Activated T-cell treated with anti-CD3 and anti-CD28 coated beads, Interleukin-2, amount 50 U/mL, for 4 hours (primary cell): Measurements from ENCODE around the gene GDF7. TPM values are rescaled to one million over a fixed set of nuclear protein-coding genes. Genes with fewer than 3 reads are reported as not detected.
A peak's percentile ranks its signal among the peaks of the same experiment; 100 is the strongest.

ENCODE experiments used
- ATAC-seq, 2 donors: fragments of 200-7000 bp; cut with Tn5 transposase; one replicate each; pipeline ENCODE4 v1.10.0; 2021
- DNase-seq: peaks from one replicate; pipeline ENCODE4 v3.0.0-alpha.2; 2020
- H3K27me3 Mint-ChIP-seq: one replicate; pipeline ENCODE4 v1.8.0; 2021; ENCODE audit warnings: low read depth, mixed read lengths
- H3K36me3 Mint-ChIP-seq: one replicate; pipeline ENCODE4 v1.8.0; 2022; ENCODE audit warnings: mixed read lengths; ENCODE audit not compliant: insufficient read depth
- H3K4me1 Mint-ChIP-seq: one replicate; pipeline ENCODE4 v1.8.0; 2021; ENCODE audit warnings: low read depth, mixed read lengths
- H3K4me3 Mint-ChIP-seq: one replicate; pipeline ENCODE4 v1.8.0; 2021; ENCODE audit warnings: mild to moderate bottlenecking, moderate library complexity, mixed read lengths
- H3K9me3 Mint-ChIP-seq: one replicate; pipeline ENCODE4 v1.8.0; 2021; ENCODE audit warnings: mixed read lengths
- total RNA-seq, 3 donors: library from RNA; stranded (reverse); gene quantifications; one replicate each; pipeline ENCODE4 v1.2.1, GENCODE V29; 2021

GDF7 gene
- total RNA-seq = under 1 TPM in 2 of 3 donors, not detected in 1; 0.03 to 0.05 TPM

GRCh38 chr2:20666304-20667150, at the start of gene GDF7:
GDF7 (plus strand) TSS chr2:20667144; CDS start chr2:20667240, 96 bp downstream.
- Mint-ChIP-seq H3K4me1 (peaks cover 15% of the 10 kb centered on the region), H3K36me3 (no peaks in the 10 kb centered on the region), H3K27me3 (peaks cover 73% of the 10 kb centered on the region), H3K9me3 (no peaks in the 10 kb centered on the region), H3K4me3 (peak within 1 kb of the TSS; percentile 75)
- no peak for DNase-seq
- ATAC-seq = peak; percentile 19 to 32

DNA sequence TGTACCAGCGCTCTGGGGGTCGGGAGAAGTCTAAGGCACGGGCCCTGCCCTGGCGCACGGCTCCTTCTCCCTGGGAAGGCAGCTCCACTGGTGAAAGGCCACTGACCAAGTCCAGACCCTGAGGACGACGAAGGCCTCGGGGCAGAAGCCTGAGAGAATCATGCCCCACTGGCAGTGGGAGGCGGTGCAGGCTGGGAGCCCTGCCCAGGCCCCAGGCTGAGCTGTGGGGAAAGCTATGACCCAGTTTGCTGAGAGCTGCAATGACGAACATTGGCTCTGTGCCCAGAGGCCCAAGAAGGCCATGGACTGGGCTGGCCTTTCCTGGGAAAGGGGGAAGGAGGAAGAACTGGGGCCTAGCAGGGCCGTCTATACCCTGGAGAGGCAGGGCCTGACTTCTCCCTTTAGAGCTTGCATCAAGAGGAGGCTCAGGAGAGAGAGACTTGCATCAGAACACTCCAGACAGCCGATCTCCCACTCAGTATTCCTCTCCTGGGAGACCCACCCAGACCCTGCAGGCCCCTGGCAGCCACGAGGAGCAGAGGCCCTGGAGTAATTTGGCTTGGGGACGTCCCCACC, 49.0 kb upstream of the GDF7 start:
- no peaks in the 10 kb centered on the region for H3K9me3 Mint-ChIP-seq
- no peaks in the 10 kb centered on the region for H3K27me3 Mint-ChIP-seq
- DNase-seq = no peak
- peaks cover 15% of the 10 kb centered on the region for H3K36me3 Mint-ChIP-seq
- no peak overlapping the region for H3K4me3 Mint-ChIP-seq
- peak in 1 of 2 donors; percentile 23 for ATAC-seq
- no peaks in the 10 kb centered on the region for H3K4me1 Mint-ChIP-seq

- Mint-ChIP-seq H3K9me3 (no peaks in the 10 kb centered on the region), H3K4me3 (no peak overlapping the region), H3K4me1 (no peaks in the 10 kb centered on the region), H3K27me3 (no peaks in the 10 kb centered on the region), H3K36me3 (peaks cover 15% of the 10 kb centered on the region)
- DNase-seq = no peak
- no peak for ATAC-seq
Measured at GRCh38 chr2:20618468-20618885, 48.5 kb upstream of the GDF7 start.

- DNase-seq = no peak
Measured at GRCh38 chr2:20618886-20619521, 47.9 kb upstream of the GDF7 start.

DNA sequence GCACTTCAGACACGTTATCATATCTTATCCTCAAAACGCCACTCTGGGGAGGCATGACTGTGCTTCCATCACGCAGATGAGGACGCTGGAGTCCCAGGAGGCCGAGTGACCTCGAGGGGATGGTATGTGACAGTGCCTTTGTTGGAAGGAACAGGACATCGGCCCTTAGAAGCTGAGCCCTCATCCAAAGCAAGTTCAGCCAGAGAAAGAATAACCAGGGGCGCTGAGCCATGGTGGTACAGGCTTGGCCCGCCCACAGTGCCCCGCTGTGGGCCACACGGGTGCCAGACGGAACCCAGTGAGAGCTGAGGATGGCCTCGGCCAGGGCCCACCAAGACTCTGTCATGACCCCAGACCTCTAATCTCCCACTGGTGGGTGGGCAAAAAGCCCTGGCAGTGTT, 47.3 kb upstream of the GDF7 start:
- Mint-ChIP-seq H3K27me3 (no peaks in the 10 kb centered on the region), H3K4me3 (no peak overlapping the region), H3K4me1 (no peaks in the 10 kb centered on the region), H3K36me3 (peaks cover 13% of the 10 kb centered on the region), H3K9me3 (no peaks in the 10 kb centered on the region)
- no peak for DNase-seq
- no peak for ATAC-seq

More at GRCh38 chr2:20618886-20619521, 47.9 kb upstream of the GDF7 start:
- no peaks in the 10 kb centered on the region for H3K9me3 Mint-ChIP-seq
- ATAC-seq = no peak
- no peaks in the 10 kb centered on the region for H3K27me3 Mint-ChIP-seq
- no peak overlapping the region for H3K4me3 Mint-ChIP-seq
- H3K36me3 Mint-ChIP-seq = peaks cover 15% of the 10 kb centered on the region
- no peaks in the 10 kb centered on the region for H3K4me1 Mint-ChIP-seq

- Mint-ChIP-seq H3K4me3 (no peak overlapping the region), H3K4me1 (no peaks in the 10 kb centered on the region), H3K27me3 (no peaks in the 10 kb centered on the region), H3K36me3 (peaks cover 13% of the 10 kb centered on the region), H3K9me3 (no peaks in the 10 kb centered on the region)
- ATAC-seq (no peak), DNase-seq (no peak)
Measured at GRCh38 chr2:20620271-20620681, 46.7 kb upstream of the GDF7 start.

- ATAC-seq (no peak), DNase-seq (no peak)
- peaks cover 13% of the 10 kb centered on the region for H3K36me3 Mint-ChIP-seq
- H3K4me1 Mint-ChIP-seq = no peaks in the 10 kb centered on the region
- H3K27me3 Mint-ChIP-seq = no peaks in the 10 kb centered on the region
- H3K9me3 Mint-ChIP-seq = no peaks in the 10 kb centered on the region
- no peak overlapping the region for H3K4me3 Mint-ChIP-seq
Measured at GRCh38 chr2:20620696-20621365, 46.1 kb upstream of the GDF7 start.

GRCh38 chr2:20621366-20622295, 45.3 kb upstream of the GDF7 start:
- no peaks in the 10 kb centered on the region for H3K9me3 Mint-ChIP-seq
- H3K4me1 Mint-ChIP-seq = no peaks in the 10 kb centered on the region
- H3K36me3 Mint-ChIP-seq = peaks cover 13% of the 10 kb centered on the region
- no peak overlapping the region for H3K4me3 Mint-ChIP-seq
- DNase-seq (no peak), ATAC-seq (no peak)
- no peaks in the 10 kb centered on the region for H3K27me3 Mint-ChIP-seq

- no peak for ATAC-seq
- DNase-seq = no peak
- Mint-ChIP-seq H3K4me3 (no peak overlapping the region), H3K9me3 (no peaks in the 10 kb centered on the region), H3K4me1 (no peaks in the 10 kb centered on the region), H3K36me3 (peaks cover 13% of the 10 kb centered on the region), H3K27me3 (no peaks in the 10 kb centered on the region)
Measured at GRCh38 chr2:20622296-20622686, 44.7 kb upstream of the GDF7 start.

DNA sequence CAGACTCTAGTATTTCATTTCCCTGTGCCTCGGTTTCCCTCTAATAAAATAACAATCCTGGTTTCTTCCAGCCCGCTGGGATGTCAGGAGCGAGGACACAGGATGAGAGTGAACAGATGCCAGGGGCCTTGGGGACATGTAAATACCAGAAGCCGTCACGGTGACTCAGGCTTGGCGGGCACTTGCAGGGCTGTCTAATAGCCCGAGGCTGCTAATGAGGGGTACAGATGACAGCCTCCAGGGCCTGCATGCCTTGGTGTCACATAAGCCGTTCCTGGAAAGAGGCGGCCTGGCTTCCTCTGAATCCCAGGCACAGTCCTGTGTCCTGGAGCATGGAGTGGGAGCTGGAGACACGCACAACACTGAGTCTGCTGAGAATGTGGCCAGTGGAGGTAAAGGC, 44.2 kb upstream of the GDF7 start:
- no peaks in the 10 kb centered on the region for H3K27me3 Mint-ChIP-seq
- H3K4me3 Mint-ChIP-seq = no peak overlapping the region
- no peaks in the 10 kb centered on the region for H3K4me1 Mint-ChIP-seq
- ATAC-seq (no peak), DNase-seq (no peak)
- H3K36me3 Mint-ChIP-seq = peaks cover 13% of the 10 kb centered on the region
- no peaks in the 10 kb centered on the region for H3K9me3 Mint-ChIP-seq

- H3K4me3 Mint-ChIP-seq = no peak overlapping the region
- no peaks in the 10 kb centered on the region for H3K27me3 Mint-ChIP-seq
- H3K4me1 Mint-ChIP-seq = no peaks in the 10 kb centered on the region
- DNase-seq (no peak), ATAC-seq (no peak)
- H3K9me3 Mint-ChIP-seq = no peaks in the 10 kb centered on the region
- H3K36me3 Mint-ChIP-seq = peaks cover 13% of the 10 kb centered on the region
Measured at GRCh38 chr2:20623241-20623640, 43.7 kb upstream of the GDF7 start.

- no peak overlapping the region for H3K4me3 Mint-ChIP-seq
- no peaks in the 10 kb centered on the region for H3K4me1 Mint-ChIP-seq
- H3K9me3 Mint-ChIP-seq = no peaks in the 10 kb centered on the region
- H3K27me3 Mint-ChIP-seq = no peaks in the 10 kb centered on the region
- ATAC-seq = no peak
- peaks cover 16% of the 10 kb centered on the region for H3K36me3 Mint-ChIP-seq
- no peak for DNase-seq
Measured at GRCh38 chr2:20623741-20624155, 43.2 kb upstream of the GDF7 start.

- H3K4me3 Mint-ChIP-seq = no peak overlapping the region
- DNase-seq = no peak
- peaks cover 17% of the 10 kb centered on the region for H3K36me3 Mint-ChIP-seq
- ATAC-seq = no peak
- H3K9me3 Mint-ChIP-seq = no peaks in the 10 kb centered on the region
- H3K4me1 Mint-ChIP-seq = no peaks in the 10 kb centered on the region
- no peaks in the 10 kb centered on the region for H3K27me3 Mint-ChIP-seq
Measured at GRCh38 chr2:20624156-20624883, 42.6 kb upstream of the GDF7 start.
